SH-SY5Y (cell line): ENCODE data around the gene NOC3L.

Experiments
- GATA2 ChIP-seq: IDR thresholded peaks from 2 replicates; pipeline ENCODE4 v1.6.1; 2011; ENCODE audit warnings: mild to moderate bottlenecking, low read depth, low read length
- GATA3 ChIP-seq: IDR thresholded peaks from 2 replicates; pipeline ENCODE4 v1.6.1; 2011; ENCODE audit warnings: low read depth, mild to moderate bottlenecking, low read length, moderate library complexity

- TF ChIP-seq GATA3: no peak
- TF ChIP-seq GATA2: no peak
Observed at GRCh38 chr10:94288361-94289101, 74.2 kb downstream of the NOC3L start.
